Peyer's patch (tissue), 4 donors: ENCODE data around the gene PKD1. TPM values are rescaled to one million over a fixed set of nuclear protein-coding genes. Genes with fewer than 3 reads are reported as not detected.
"Not testable (repeated sequence)": the region's sequence is repeated elsewhere in the genome, so short reads cannot be mapped to it uniquely, and the experiment has no call there.

Experiments
- DNase-seq, 3 donors: peaks; one replicate each; pipeline ENCODE4 v3.0.0-alpha.2; 2017 to 2019
- H3K27ac ChIP-seq, 4 donors: fragments of 200-600 bp; sonication (generic); one replicate each; pipeline ENCODE4 v1.5.1; 2016 to 2019
- H3K27me3 ChIP-seq, 2 donors: fragments of 200-600 bp; sonication (generic); one replicate each; pipeline ENCODE4 v1.5.1; 2019
- H3K36me3 ChIP-seq, 3 donors: fragments of 200-600 bp; sonication (generic); one replicate each; pipeline ENCODE4 v1.5.1; 2016 to 2019
- H3K4me1 ChIP-seq, 4 donors: fragments of 200-600 bp; sonication (generic); one replicate each; pipeline ENCODE4 v1.5.1; 2016 to 2019
- H3K4me3 ChIP-seq, 4 donors: fragments of 200-600 bp; sonication (generic); 1 replicate in 3 of 4; 2 replicates in 1 of 4; pipeline ENCODE4 v1.5.1; 2016 to 2019; ENCODE audit warnings: mild to moderate bottlenecking in 1 of 4
- H3K9me3 ChIP-seq, 4 donors: fragments of 200-600 bp; sonication (generic); one replicate each; pipeline ENCODE4 v1.5.1; 2016 to 2019; ENCODE audit warnings: mild to moderate bottlenecking in 1 of 4
- POLR2A ChIP-seq, 2 donors: fragments of 450-650 bp; IDR thresholded peaks; one replicate each; pipeline ENCODE4 v1.5.1; 2017; ENCODE audit warnings: antibody characterized with exemption in 2 of 2, mild to moderate bottlenecking in 2 of 2, moderate library complexity in 2 of 2
- total RNA-seq, 4 donors: library from RNA; depleted of rRNA; stranded (reverse); fragments of >200 nt; gene quantifications; one replicate each; pipeline ENCODE4 v1.1.0, GENCODE V29; 2016
- TF ChIP-seq, protein P1 (sequence below), 6 experiments: fragments of 450-650 bp in 4 of 6; fragments of 200-600 bp in 2 of 6; sonication (generic) in 1 of 6; IDR thresholded peaks; one replicate each; pipeline ENCODE4 v1.5.1; 2017 to 2019; ENCODE audit warnings: antibody characterized with exemption in 6 of 6, mild to moderate bottlenecking in 3 of 6, moderate library complexity in 1 of 6

Gene PKD1
- total RNA-seq = 100 to 1,000 TPM in 3 of 4 donors, 10 to 100 TPM in 1; 64.6 to 305 (median 188) TPM

DNA sequence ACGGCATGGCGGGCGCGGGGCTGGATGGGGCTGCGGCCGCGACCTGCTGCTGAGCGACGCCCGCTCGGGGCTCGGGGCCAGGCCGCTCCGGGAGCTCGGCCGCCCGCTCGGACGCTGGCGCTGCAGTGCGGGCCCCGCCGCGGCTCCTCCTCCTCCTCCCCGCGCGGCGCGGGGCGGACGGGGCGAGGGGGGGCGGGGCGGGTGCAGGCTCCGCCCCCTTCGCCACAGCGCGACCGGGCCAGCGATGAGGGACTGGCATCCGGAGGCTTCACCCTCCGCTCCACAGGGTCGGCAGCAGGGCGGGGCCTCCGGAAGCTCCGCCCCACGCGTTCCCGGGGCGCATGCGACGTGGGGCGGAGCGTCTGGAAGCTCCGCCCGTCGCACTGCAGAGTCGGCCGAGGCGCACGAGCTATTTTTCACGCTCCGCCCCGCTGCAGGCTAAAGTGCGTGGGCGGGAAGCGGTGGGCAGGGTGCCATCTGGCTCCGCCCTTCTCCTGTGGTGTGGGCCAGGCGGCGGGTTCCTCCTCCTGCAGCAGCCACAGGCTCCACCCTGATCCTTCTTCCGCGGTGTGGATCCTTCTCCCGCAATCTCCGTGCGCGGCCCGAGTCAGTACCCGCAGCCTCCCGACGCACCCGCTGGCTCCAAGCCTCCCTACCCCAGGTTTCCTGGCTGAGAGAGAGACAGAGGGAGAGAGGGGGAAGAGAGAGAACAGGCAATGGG lies at the start of gene PKD1:
Gene PKD1 (minus strand): TSS at position 129 of the 721 bp plus-strand sequence. CDS start 209 bp downstream, outside the sequence.
- H3K4me3 ChIP-seq = peak within 1 kb of the TSS; percentile 38 to 71 (median 55)
- H3K27me3 ChIP-seq, H3K36me3 ChIP-seq, H3K9me3 ChIP-seq: not testable (repeated sequence)
- peak in 1 of 2 donors; percentile 37 for TF ChIP-seq POLR2A (IDR thresholded peaks at IDR 0.05)
- H3K4me1 ChIP-seq = peaks cover 0 to 12% (median 2%) of the 10 kb centered on the region in 4 donors
- peak within 1 kb of the TSS; percentile 60 to 83 (median 76) for H3K27ac ChIP-seq
- peak; percentile 90 to 99 (median 98) for DNase-seq

DNA sequence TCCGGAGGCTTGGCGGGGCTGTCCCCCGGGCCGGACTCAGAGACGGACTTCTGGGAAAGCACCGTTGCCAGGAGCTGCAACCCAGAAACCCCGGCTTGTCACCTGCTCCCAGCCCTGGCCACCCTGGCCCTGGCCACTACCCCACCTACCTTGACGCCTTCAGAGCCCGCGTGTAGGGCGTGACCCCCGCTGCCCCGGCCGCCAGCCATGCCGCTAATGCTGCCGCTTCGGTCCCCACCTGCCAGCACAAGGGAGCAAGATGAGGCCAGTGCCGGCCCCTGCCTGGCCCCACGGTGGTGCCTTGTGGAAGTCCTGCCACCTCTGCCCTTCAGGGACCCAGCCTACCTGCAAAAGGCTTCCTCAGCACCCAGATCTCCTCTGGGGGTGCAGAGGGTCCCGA lies 49.3 kb upstream of the PKD1 start:
- Histone ChIP-seq H3K27ac (no peak overlapping the region), H3K4me3 (no peak overlapping the region), H3K27me3 (no peaks in the 10 kb centered on the region), H3K9me3 (no peaks in the 10 kb centered on the region), H3K36me3 (no peaks in the 10 kb centered on the region), H3K4me1 (no peaks in the 10 kb centered on the region)
- DNase-seq = no peak
- no peak for TF ChIP-seq POLR2A (IDR thresholded peaks at IDR 0.05)
- TF ChIP-seq, protein P1, sequence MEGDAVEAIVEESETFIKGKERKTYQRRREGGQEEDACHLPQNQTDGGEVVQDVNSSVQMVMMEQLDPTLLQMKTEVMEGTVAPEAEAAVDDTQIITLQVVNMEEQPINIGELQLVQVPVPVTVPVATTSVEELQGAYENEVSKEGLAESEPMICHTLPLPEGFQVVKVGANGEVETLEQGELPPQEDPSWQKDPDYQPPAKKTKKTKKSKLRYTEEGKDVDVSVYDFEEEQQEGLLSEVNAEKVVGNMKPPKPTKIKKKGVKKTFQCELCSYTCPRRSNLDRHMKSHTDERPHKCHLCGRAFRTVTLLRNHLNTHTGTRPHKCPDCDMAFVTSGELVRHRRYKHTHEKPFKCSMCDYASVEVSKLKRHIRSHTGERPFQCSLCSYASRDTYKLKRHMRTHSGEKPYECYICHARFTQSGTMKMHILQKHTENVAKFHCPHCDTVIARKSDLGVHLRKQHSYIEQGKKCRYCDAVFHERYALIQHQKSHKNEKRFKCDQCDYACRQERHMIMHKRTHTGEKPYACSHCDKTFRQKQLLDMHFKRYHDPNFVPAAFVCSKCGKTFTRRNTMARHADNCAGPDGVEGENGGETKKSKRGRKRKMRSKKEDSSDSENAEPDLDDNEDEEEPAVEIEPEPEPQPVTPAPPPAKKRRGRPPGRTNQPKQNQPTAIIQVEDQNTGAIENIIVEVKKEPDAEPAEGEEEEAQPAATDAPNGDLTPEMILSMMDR (IDR thresholded peaks at IDR 0.05) = no peak

DNA sequence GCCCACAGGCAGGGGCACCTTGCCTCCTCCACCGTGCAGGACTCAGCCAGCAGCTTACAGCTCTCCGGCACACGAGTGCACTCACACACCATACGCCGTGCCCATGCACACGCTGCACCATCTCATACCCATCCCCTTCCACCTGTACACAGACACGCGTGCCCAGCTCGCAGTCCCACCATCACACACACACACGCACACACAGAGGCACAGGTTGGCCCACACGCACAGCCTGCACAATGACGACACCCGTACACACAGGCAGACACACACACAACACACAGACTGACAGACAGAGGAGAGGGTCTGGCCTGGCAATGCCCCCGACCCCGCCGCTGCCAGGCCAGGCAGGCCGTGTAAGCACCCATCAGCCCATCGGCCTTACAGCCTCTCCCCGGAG lies 48.6 kb upstream of the PKD1 start:
- H3K36me3 ChIP-seq = no peaks in the 10 kb centered on the region
- TF ChIP-seq, protein P1 (IDR thresholded peaks at IDR 0.05) = no peak
- no peak for DNase-seq
- no peaks in the 10 kb centered on the region for H3K9me3 ChIP-seq
- H3K27ac ChIP-seq = no peak overlapping the region
- no peaks in the 10 kb centered on the region for H3K4me1 ChIP-seq
- H3K4me3 ChIP-seq = no peak overlapping the region
- H3K27me3 ChIP-seq = no peaks in the 10 kb centered on the region

DNA sequence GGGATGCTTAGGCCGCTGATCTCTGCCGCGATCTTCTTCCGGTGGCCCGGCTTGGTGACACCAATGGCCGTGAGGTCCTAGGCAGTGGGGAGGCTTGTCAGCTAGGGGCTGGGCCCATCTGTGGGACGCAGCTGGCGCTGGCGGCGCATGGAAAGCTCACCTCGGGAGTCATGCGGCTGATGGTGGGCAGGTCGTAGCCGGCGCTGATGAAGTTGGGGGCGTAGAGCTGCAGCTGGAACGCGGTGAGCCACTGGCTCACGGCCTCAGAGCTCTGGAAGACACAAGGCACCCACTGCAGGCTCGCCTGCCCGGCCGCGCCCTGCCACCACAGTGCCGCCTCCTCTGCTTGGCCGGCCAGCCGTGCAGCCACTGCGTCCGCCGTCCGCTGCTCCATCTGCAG lies 48.0 kb upstream of the PKD1 start:
- no peak for TF ChIP-seq POLR2A (IDR thresholded peaks at IDR 0.05)
- no peaks in the 10 kb centered on the region for H3K27me3 ChIP-seq
- no peak overlapping the region for H3K27ac ChIP-seq
- no peak for DNase-seq
- no peak overlapping the region for H3K4me3 ChIP-seq
- H3K4me1 ChIP-seq = no peaks in the 10 kb centered on the region
- no peaks in the 10 kb centered on the region for H3K36me3 ChIP-seq
- no peaks in the 10 kb centered on the region for H3K9me3 ChIP-seq

DNA sequence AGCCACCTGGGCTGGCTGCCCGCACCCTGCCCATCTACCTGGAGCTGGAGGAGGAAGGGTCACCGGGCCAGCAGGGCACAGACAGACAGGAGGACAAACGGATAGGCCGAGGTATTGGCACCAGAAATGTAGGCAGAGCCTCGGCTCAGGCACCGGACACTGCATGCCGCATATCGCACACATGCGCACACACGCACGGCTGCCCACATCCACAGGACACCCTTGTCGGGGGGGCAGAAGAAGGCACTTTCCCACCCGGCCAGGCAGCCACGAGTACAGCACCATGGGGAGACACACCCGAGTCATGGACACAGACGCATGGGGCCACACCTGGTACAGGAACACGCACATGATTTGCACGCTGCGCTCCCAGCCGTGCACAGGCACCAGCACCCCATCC lies 46.3 kb upstream of the PKD1 start:
- Histone ChIP-seq H3K4me1 (no peaks in the 10 kb centered on the region), H3K27me3 (no peaks in the 10 kb centered on the region), H3K4me3 (no peak overlapping the region), H3K27ac (no peak overlapping the region), H3K9me3 (no peaks in the 10 kb centered on the region), H3K36me3 (peaks cover 0 to 16% (median 0%) of the 10 kb centered on the region in 3 donors)
- TF ChIP-seq POLR2A (IDR thresholded peaks at IDR 0.05) = no peak
- TF ChIP-seq, protein P1 (IDR thresholded peaks at IDR 0.05) = no peak
- no peak for DNase-seq

DNA sequence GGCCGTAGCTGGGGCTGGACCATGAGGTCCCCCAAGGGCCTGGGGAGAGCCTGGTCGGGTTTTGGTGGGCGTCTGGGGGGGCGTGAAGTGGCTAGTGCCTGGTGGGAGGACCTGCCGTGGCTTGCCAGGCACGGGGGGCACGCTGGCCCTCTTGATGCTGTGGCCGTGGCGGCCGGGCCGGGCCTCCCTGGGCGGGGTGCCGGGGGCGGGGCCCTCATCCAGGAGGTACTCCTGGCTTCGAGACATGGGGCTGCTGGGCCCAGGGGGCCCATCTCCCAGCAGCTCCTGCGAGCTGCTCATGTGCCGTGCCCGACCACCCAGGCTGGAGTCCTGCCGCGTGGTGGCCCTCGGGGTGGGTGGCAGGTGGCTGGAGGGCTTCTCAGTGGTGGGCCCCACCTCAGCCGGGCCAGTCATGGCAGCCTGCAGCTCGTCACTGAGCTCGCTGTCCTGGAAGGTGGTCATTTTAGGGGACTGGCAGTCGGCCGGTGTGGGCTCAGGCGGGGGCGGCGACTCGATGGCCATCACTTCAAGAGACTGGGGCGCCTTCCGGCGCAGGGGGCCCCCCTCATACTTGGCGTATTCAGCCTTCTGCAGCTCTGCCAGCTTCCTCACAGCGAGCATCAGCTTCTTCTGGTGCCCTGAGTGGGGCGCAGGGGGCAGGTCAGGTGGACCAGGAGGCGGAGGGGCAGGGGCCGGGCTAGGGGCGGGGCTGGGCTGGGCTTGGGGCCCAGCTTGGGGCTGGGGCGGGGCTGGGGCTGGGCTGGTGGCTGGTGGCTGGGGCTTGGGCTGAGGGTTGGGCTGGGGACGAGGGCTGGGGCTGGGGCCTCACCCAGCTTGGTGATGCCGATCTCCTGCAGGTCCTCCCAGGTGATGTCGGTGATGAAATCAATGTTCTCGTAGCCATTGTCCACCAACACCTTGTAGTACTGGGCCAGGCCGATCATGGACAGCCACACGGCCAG lies 45.5 kb upstream of the PKD1 start:
- H3K27me3 ChIP-seq = no peaks in the 10 kb centered on the region
- no peak overlapping the region for H3K27ac ChIP-seq
- H3K4me3 ChIP-seq = no peak overlapping the region
- TF ChIP-seq, protein P1 (IDR thresholded peaks at IDR 0.05) = no peak
- no peak for TF ChIP-seq POLR2A (IDR thresholded peaks at IDR 0.05)
- peaks cover 0 to 23% (median 0%) of the 10 kb centered on the region in 3 donors for H3K36me3 ChIP-seq
- no peaks in the 10 kb centered on the region for H3K9me3 ChIP-seq
- no peak for DNase-seq
- no peaks in the 10 kb centered on the region for H3K4me1 ChIP-seq
